HEK293 (cell line): ENCODE measurements around the gene MGMT.

Source experiments
- CTCF ChIA-PET: fragments of 350-600 bp; formaldehyde crosslinking; extraction: SDS; loops from one replicate; lab custom pipeline; 2021; ENCODE audit warnings: antibody characterized with exemption; lab: Yijun Ruan, JAX
- POLR2A ChIA-PET: fragments of 300-600 bp; formaldehyde crosslinking; extraction: SDS; loops from one replicate; lab custom pipeline; 2020; ENCODE audit warnings: antibody characterized with exemption, inconsistent platforms; lab: Yijun Ruan, JAX
- H3K27ac ChIP-seq: fragments of 200-500 bp; sonication (Bioruptor generic); 2 replicates; pipeline ENCODE4 v1.5.1; 2014; ENCODE audit warnings: low read depth, low read length, control low read depth, inconsistent platforms; ENCODE audit errors: extremely low read depth
- H3K36me3 ChIP-seq, 2 experiments: fragments of 200-500 bp in 1 of 2; sonication (Bioruptor generic) in 1 of 2; 1 replicate in 1 of 2; 2 replicates in 1 of 2; pipeline ENCODE4 v1.5.1; 2014 to 2017; ENCODE audit warnings: inconsistent platforms in 2 of 2, low read length in 2 of 2; ENCODE audit not compliant: control insufficient read depth in 2 of 2, insufficient read depth in 1 of 2
- H3K4me1 ChIP-seq: fragments of 200-500 bp; sonication (Bioruptor generic); 2 replicates; pipeline ENCODE4 v1.5.1; 2014; ENCODE audit warnings: mild to moderate bottlenecking, low read length, inconsistent platforms; ENCODE audit not compliant: control insufficient read depth, insufficient read depth
- H3K4me3 ChIP-seq: 2 replicates; pipeline ENCODE4 v1.5.1; 2011; ENCODE audit warnings: low read depth, mild to moderate bottlenecking, control low read depth, low read length, moderate library complexity
- H3K9me3 ChIP-seq: fragments of 200-500 bp; sonication (Bioruptor generic); 2 replicates; pipeline ENCODE4 v1.5.1; 2014; ENCODE audit warnings: low read depth, low read length, inconsistent platforms; ENCODE audit not compliant: control insufficient read depth, insufficient read depth
- BCL11B ChIP-seq: fragments of 450-650 bp; formaldehyde crosslinking; IDR thresholded peaks from 2 replicates; pipeline ENCODE4 v1.5.1; 2016; ENCODE audit warnings: low read depth, missing biosample characterization, missing genetic modification characterization
- BCL6B ChIP-seq: fragments of 450-650 bp; formaldehyde crosslinking; IDR thresholded peaks from 2 replicates; pipeline ENCODE4 v1.5.1; 2017; ENCODE audit warnings: missing biosample characterization, missing genetic modification characterization
- EGR2 ChIP-seq: fragments of 450-650 bp; formaldehyde crosslinking; IDR thresholded peaks from 2 replicates; pipeline ENCODE4 v1.5.1; 2016; ENCODE audit warnings: low read depth, missing biosample characterization, missing genetic modification characterization
- MZF1 ChIP-seq: fragments of 450-650 bp; formaldehyde crosslinking; IDR thresholded peaks from 2 replicates; pipeline ENCODE4 v1.5.1; 2017; ENCODE audit warnings: missing biosample characterization, missing genetic modification characterization, borderline replicate concordance
- PRDM10 ChIP-seq: fragments of 450-650 bp; formaldehyde crosslinking; IDR thresholded peaks from 2 replicates; pipeline ENCODE4 v1.5.1; 2016; ENCODE audit warnings: missing biosample characterization, missing genetic modification characterization
- PRDM6 ChIP-seq: fragments of 450-650 bp; formaldehyde crosslinking; IDR thresholded peaks from 2 replicates; pipeline ENCODE4 v1.5.1; 2017; ENCODE audit warnings: missing biosample characterization, missing genetic modification characterization
- TCF7L2 ChIP-seq: IDR thresholded peaks from 2 replicates; pipeline ENCODE4 v1.6.1; 2011; ENCODE audit warnings: low read depth, mild to moderate bottlenecking, inconsistent platforms, low read length, moderate library complexity, borderline replicate concordance
- WT1 ChIP-seq: fragments of 450-650 bp; formaldehyde crosslinking; IDR thresholded peaks from 2 replicates; pipeline ENCODE4 v1.5.1; 2016; ENCODE audit warnings: missing biosample characterization, missing genetic modification characterization
- YY1 ChIP-seq: fragments of 450-650 bp; formaldehyde crosslinking; IDR thresholded peaks from 2 replicates; pipeline ENCODE4 v1.5.1; 2018; ENCODE audit warnings: missing biosample characterization, missing genetic modification characterization
- ZFHX2 ChIP-seq: fragments of 450-650 bp; formaldehyde crosslinking; conservative IDR thresholded peaks from 2 replicates; pipeline ENCODE4 v1.5.1; 2016; ENCODE audit warnings: missing biosample characterization, missing genetic modification characterization
- ZFP37 ChIP-seq: fragments of 450-650 bp; formaldehyde crosslinking; IDR thresholded peaks from 2 replicates; pipeline ENCODE4 v1.5.1; 2016; ENCODE audit warnings: missing biosample characterization, missing genetic modification characterization
- ZNF112 ChIP-seq: fragments of 450-650 bp; formaldehyde crosslinking; IDR thresholded peaks from 2 replicates; pipeline ENCODE4 v1.5.0; 2017; ENCODE audit warnings: missing biosample characterization, missing genetic modification characterization
- ZNF132 ChIP-seq: fragments of 450-650 bp; formaldehyde crosslinking; IDR thresholded peaks from 2 replicates; pipeline ENCODE4 v1.5.1; 2017; ENCODE audit warnings: missing biosample characterization, missing genetic modification characterization, borderline replicate concordance
- ZNF133 ChIP-seq: fragments of 450-650 bp; formaldehyde crosslinking; IDR thresholded peaks from 2 replicates; pipeline ENCODE4 v1.5.1; 2016; ENCODE audit warnings: missing biosample characterization, missing genetic modification characterization
- ZNF2 ChIP-seq: fragments of 450-650 bp; formaldehyde crosslinking; IDR thresholded peaks from 2 replicates; pipeline ENCODE4 v1.5.1; 2016; ENCODE audit warnings: missing biosample characterization, missing genetic modification characterization
- ZNF24 ChIP-seq: fragments of 450-650 bp; formaldehyde crosslinking; IDR thresholded peaks from 2 replicates; pipeline ENCODE4 v1.5.1; 2016; ENCODE audit warnings: missing biosample characterization, missing genetic modification characterization
- ZNF391 ChIP-seq: fragments of 450-650 bp; formaldehyde crosslinking; IDR thresholded peaks from 2 replicates; pipeline ENCODE4 v1.5.1; 2016; ENCODE audit warnings: low read depth, missing biosample characterization, missing genetic modification characterization, borderline replicate concordance
- ZNF501 ChIP-seq: fragments of 450-650 bp; formaldehyde crosslinking; IDR thresholded peaks from 2 replicates; pipeline ENCODE4 v1.5.1; 2016; ENCODE audit warnings: missing biosample characterization, missing genetic modification characterization
- ZNF513 ChIP-seq: fragments of 450-650 bp; IDR thresholded peaks from 2 replicates; pipeline ENCODE4 v1.5.1; 2018; ENCODE audit warnings: missing biosample characterization, missing genetic modification characterization
- ZNF585B ChIP-seq: fragments of 450-650 bp; formaldehyde crosslinking; IDR thresholded peaks from 2 replicates; pipeline ENCODE4 v1.5.1; 2016; ENCODE audit warnings: missing biosample characterization, missing genetic modification characterization
- ZNF624 ChIP-seq: fragments of 450-650 bp; formaldehyde crosslinking; IDR thresholded peaks from 2 replicates; pipeline ENCODE4 v1.5.1; 2017; ENCODE audit warnings: missing biosample characterization, missing genetic modification characterization
- ZNF776 ChIP-seq: fragments of 450-650 bp; formaldehyde crosslinking; IDR thresholded peaks from 2 replicates; pipeline ENCODE4 v1.5.0; 2017; ENCODE audit warnings: missing biosample characterization, missing genetic modification characterization, borderline replicate concordance

MGMT gene

GRCh38 chr10:129626796-129627435 lies 159.9 kb downstream of the MGMT start:
- H3K4me3 ChIP-seq = no peak overlapping the region
- TF ChIP-seq PRDM10 (tag by site-specific recombination) (peak; percentile 47; the same call in 1 of the 2 replicates), EGR2 (tag by site-specific recombination) (peak; percentile 77), MZF1 (tag by site-specific recombination) (no peak), ZFHX2 (peak; percentile 37; the same call in 1 of the 2 replicates)
- no peak overlapping the region for H3K27ac ChIP-seq
- no peaks in the 10 kb centered on the region for H3K4me1 ChIP-seq
- H3K9me3 ChIP-seq = no peaks in the 10 kb centered on the region
- POLR2A ChIA-PET = no interaction called here
- no peaks in the 10 kb centered on the region for H3K36me3 ChIP-seq
- CTCF ChIA-PET = no interaction called here

GRCh38 chr10:129627442-129627841 lies 160.4 kb downstream of the MGMT start:
- ChIA-PET POLR2A (no interaction called here), CTCF (no interaction called here)
- H3K4me1 ChIP-seq = no peaks in the 10 kb centered on the region
- no peaks in the 10 kb centered on the region for H3K36me3 ChIP-seq
- no peak overlapping the region for H3K27ac ChIP-seq
- H3K9me3 ChIP-seq = no peaks in the 10 kb centered on the region
- TF ChIP-seq ZNF624 (tag by site-specific recombination) (no peak), ZNF2 (tag by site-specific recombination) (no peak), ZNF112 (tag by site-specific recombination) (no peak), ZFP37 (tag by site-specific recombination) (no peak), ZNF133 (tag by site-specific recombination) (no peak), ZNF585B (tag by site-specific recombination) (no peak), ZNF24 (no peak), ZNF513 (no peak), ZNF501 (tag by site-specific recombination) (no peak), YY1 (tag by site-specific recombination) (no peak)
- TF ChIP-seq, all 188 proteins: peak for 0
- no peak overlapping the region for H3K4me3 ChIP-seq

- Histone ChIP-seq H3K4me1 (no peaks in the 10 kb centered on the region), H3K27ac (no peak overlapping the region), H3K36me3 (no peaks in the 10 kb centered on the region), H3K4me3 (no peak overlapping the region), H3K9me3 (no peaks in the 10 kb centered on the region)
- CTCF ChIA-PET = no interaction called here
- POLR2A ChIA-PET = no interaction called here
- TF ChIP-seq ZNF776 (tag by site-specific recombination) (no peak), WT1 (tag by site-specific recombination) (no peak), ZNF513 (no peak), ZNF585B (tag by site-specific recombination) (no peak), PRDM6 (tag by site-specific recombination) (no peak), BCL6B (tag by site-specific recombination) (no peak), ZNF132 (tag by site-specific recombination) (no peak), BCL11B (tag by site-specific recombination) (no peak), ZNF391 (tag by site-specific recombination) (no peak), TCF7L2 (no peak)
These were observed 161.8 kb downstream of the MGMT start for GRCh38 chr10:129628823-129629222.
